Measurements from ENCODE around the gene TLCD1.
A peak's percentile ranks its signal among the peaks of the same experiment; 100 is the strongest.

The TLCD1 gene

GRCh38 chr17:28712032-28712704, 13.9 kb downstream of the TLCD1 start:
- no peak for DNase-seq

GRCh38 chr17:28711723-28712031, 14.4 kb downstream of the TLCD1 start, which contains the start of gene PROCA1:
TSS of gene PROCA1 (minus strand) at chr17:28711888. CDS start at chr17:28711660, 228 bp downstream.
- no peak for DNase-seq

- DNase-seq: peak; percentile 92
Observed at GRCh38 chr17:28710861-28711722, 14.9 kb downstream of the TLCD1 start.

GRCh38 chr17:28707339-28707720, 18.7 kb downstream of the TLCD1 start:
- DNase-seq: no peak

GRCh38 chr17:28706471-28707338, 19.3 kb downstream of the TLCD1 start:
- no peak for DNase-seq

- no peak for DNase-seq
Observed at GRCh38 chr17:28705728-28706334, 20.2 kb downstream of the TLCD1 start.

- DNase-seq: no peak
Observed at GRCh38 chr17:28705074-28705659, 20.9 kb downstream of the TLCD1 start.

- DNase-seq: no peak
Observed at GRCh38 chr17:28704219-28704858, 21.7 kb downstream of the TLCD1 start.

- no peak for DNase-seq
Observed at GRCh38 chr17:28703552-28704218, 22.3 kb downstream of the TLCD1 start.

- DNase-seq: no peak
Observed at GRCh38 chr17:28702752-28703150, 23.3 kb downstream of the TLCD1 start.

- DNase-seq: no peak
Observed at GRCh38 chr17:28702026-28702751, 23.8 kb downstream of the TLCD1 start.

- DNase-seq: no peak
Observed at GRCh38 chr17:28700830-28701492, 25.1 kb downstream of the TLCD1 start.

- no peak for DNase-seq
Observed at GRCh38 chr17:28700278-28700677, 25.8 kb downstream of the TLCD1 start.

GRCh38 chr17:28698253-28698941, 27.6 kb downstream of the TLCD1 start:
- DNase-seq: no peak

GRCh38 chr17:28693869-28694268, 32.2 kb downstream of the TLCD1 start:
- DNase-seq: no peak

GRCh38 chr17:28689011-28689410, 37.0 kb downstream of the TLCD1 start:
- DNase-seq: no peak

GRCh38 chr17:28688481-28688880, 37.6 kb downstream of the TLCD1 start:
- no peak for DNase-seq

GRCh38 chr17:28686296-28686695, 39.7 kb downstream of the TLCD1 start:
- no peak for DNase-seq

GRCh38 chr17:28685366-28685765, 40.7 kb downstream of the TLCD1 start:
- DNase-seq: no peak

- no peak for DNase-seq
Observed at GRCh38 chr17:28684963-28685362, 41.1 kb downstream of the TLCD1 start.

Data from T1000 (cell line).